HG02610 (cell line): ENCODE data around the gene NSUN4.
"Not testable (repeated sequence)": the region's sequence is repeated elsewhere in the genome, so short reads cannot be mapped to it uniquely, and the experiment has no call there.

Source experiments
- ATAC-seq: cut with Tn5 transposase; IDR thresholded peaks from one replicate; pipeline ENCODE4 v1.9.1; 2021; ENCODE audit warnings: mild to moderate bottlenecking, moderate library complexity; ENCODE audit not compliant: unreplicated experiment

NSUN4 gene

GRCh38 chr1:46340404-46341221 is at the start of gene NSUN4:
TSS of gene NSUN4 (plus strand) at chr1:46340807. CDS start at chr1:46340827, 20 bp downstream.
- ATAC-seq: peak; percentile 74

GRCh38 chr1:46295306-46295705 is 45.3 kb upstream of the NSUN4 start:
- ATAC-seq: no peak

DNA sequence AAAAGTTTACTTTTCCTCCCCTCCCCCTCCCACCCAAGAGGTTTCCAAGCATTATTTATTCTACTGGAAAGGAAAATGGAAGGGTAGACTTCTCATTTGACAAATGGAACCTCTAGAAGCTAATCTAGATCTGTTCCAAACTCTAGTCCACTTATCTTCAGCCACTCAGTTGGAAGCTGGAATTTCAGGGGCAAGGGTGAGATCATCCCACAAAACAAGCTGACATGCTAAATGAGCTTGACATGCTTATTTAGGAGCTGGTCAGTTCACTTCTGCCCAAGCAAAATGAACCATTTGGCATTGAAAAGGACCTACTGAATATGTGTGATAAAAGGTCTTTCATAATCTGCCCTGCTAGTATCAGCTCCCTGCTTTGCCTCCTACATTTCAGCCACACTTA is 42.2 kb upstream of the NSUN4 start:
- ATAC-seq: no peak

- no peak for ATAC-seq
Observed at GRCh38 chr1:46300673-46301405, 39.8 kb upstream of the NSUN4 start.

DNA sequence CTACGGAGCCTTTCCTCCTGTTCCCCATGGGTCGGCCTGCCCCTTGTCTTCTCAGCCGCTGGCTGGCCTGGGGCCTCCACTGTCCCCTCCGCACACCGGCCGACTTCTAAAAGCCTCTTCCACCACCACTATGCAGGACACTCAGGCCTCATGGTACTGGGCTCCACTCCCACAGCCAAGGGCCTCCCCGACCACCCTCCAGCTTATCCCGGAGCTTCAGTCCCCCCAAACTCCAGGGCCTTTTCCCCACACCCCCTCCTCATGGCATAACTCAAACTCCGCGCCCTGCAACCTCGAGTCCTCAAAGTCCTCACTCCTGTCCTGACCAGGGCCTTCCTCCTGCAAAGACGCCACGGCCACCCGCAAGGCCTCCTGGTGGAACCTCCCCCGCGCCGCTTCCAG is 39.2 kb upstream of the NSUN4 start:
- ATAC-seq: no peak

DNA sequence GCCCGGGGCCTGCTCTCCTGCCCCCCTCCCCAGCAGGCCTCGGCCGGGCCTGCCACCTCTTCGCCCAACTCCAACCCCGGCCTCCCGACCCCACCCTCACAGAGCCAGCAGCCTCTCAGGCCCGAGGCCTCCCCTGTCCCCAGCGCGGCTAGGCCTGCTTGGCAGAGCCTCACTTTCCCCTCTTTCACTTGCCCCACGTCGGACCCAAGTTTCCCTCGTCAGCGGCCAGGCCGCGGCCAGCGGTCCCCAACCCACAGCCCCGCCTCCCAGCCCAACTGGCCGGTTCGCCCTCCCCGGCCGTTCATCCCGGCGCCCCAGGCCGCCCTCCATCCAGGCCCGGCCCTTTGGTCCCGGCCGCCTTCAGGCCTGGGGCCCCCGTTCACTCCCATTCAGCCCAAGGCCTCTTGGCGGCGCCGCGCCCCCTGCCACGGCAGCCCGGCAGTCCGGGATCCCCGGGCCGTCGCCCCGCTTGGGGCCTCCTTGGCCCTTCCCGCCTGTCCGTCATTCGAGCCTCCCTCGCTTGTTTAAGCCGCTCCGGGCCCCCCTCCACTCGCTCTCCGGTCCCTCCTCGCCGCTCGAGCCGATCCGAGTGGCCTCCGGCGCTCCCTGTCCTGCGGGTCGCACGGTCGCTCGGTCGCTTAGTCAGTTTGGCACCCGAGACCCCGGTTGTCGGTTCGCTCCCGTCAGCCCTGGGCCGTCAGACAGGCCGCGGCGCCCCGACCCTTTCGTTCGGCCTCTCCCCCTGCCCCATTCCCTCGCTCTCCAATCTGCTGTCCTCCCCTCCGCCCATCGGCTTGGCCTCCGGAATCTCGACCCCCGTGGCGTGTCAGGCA is 38.6 kb upstream of the NSUN4 start:
- peak; percentile 31 for ATAC-seq

GRCh38 chr1:46302641-46303037 is 38.0 kb upstream of the NSUN4 start:
- peak; percentile 3 for ATAC-seq

DNA sequence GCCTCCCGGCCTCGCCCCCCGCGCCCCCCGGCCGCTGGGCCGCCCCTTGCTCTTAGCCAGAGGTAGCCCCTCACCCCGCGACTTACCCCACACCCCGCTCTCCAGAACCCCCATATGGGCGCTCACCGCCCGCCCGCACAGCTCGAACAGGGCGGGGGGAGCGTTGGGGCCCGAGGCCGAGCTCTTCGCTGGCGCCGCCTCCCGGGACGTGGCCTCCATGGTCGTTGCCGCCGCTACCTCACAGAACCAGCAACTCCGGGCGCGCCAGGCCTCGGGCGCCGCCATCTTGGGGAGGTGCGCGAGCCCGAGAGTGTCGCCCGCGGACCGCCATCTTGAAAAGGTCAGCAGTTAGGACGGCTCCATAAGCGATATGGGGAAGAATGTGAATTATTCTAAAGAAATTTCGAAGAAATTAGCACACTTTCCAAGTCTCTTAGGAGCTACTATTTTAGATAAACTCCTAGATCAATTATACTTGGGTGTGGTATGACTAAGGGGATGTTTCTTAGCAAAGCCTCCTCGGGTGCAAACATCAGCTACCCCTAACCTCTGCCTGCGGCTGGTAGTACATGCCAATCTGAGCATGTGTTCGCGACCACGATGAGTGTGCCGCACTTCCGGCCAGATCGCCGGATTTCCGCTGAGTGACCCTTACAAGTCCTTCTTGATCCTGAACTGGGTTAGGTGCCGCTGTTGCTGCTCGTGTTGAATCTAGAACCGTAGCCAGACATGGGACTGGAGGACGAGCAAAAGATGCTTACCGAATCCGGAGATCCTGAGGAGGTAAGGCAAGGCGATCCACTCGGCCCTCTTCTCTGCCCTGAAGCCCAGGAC is 37.4 kb upstream of the NSUN4 start, which contains the start of the genes LRRC41 and UQCRH:
Gene LRRC41, minus strand, starts transcription at position 579 of the 834 bp plus-strand sequence. Its CDS starts 294 bp downstream, at position 285.
Gene UQCRH, plus strand, starts transcription at position 661 of the 834 bp plus-strand sequence. Its CDS starts 69 bp downstream, at position 730.
- peak; percentile 87 for ATAC-seq

- no peak for ATAC-seq
Observed at GRCh38 chr1:46303872-46304326, 36.7 kb upstream of the NSUN4 start.

DNA sequence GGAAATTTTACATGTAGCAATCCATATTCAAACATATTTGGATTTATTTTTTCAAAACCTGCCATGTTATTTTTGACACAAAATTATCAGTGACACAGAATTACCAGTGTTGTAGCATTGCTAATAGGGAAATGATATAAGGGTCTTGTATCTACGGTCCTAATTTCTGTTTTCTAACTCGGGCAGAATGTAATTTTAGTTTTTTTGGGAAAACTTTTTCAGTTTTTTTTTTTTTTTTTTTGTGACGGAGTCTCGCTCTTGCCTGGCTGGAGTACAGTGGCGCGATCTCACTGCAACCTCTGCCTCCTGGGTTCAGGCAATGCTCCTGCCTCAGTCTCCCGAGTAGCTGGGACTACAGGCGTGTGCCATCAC is 34.5 kb upstream of the NSUN4 start:
- no peak for ATAC-seq

- no peak for ATAC-seq
Observed at GRCh38 chr1:46309401-46310159, 31.0 kb upstream of the NSUN4 start.

- no peak for ATAC-seq
Observed at GRCh38 chr1:46310321-46310720, 30.3 kb upstream of the NSUN4 start.

- no peak for ATAC-seq
Observed at GRCh38 chr1:46315669-46316403, 24.8 kb upstream of the NSUN4 start.

GRCh38 chr1:46317323-46317722 is 23.3 kb upstream of the NSUN4 start:
- ATAC-seq: no peak

DNA sequence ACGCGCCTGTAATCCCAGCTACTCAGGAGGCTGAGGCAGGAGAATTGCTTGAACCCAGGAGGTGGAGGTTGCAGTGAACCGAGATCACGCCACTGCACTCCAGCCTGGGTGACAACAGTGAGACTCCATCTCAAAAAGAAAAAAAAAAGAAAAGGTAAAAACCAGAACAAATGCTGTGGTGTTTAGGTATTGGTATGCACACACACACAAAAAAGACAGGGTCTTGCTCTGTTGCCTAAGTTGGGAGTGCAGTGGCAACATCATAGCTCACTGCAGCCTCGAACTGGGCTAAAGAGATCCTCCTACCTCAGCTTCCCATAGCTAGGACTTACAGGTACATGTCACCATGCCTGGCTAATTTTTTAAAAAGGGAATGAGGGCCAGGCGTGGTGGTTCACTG is 21.3 kb upstream of the NSUN4 start:
- ATAC-seq: not testable (repeated sequence)

DNA sequence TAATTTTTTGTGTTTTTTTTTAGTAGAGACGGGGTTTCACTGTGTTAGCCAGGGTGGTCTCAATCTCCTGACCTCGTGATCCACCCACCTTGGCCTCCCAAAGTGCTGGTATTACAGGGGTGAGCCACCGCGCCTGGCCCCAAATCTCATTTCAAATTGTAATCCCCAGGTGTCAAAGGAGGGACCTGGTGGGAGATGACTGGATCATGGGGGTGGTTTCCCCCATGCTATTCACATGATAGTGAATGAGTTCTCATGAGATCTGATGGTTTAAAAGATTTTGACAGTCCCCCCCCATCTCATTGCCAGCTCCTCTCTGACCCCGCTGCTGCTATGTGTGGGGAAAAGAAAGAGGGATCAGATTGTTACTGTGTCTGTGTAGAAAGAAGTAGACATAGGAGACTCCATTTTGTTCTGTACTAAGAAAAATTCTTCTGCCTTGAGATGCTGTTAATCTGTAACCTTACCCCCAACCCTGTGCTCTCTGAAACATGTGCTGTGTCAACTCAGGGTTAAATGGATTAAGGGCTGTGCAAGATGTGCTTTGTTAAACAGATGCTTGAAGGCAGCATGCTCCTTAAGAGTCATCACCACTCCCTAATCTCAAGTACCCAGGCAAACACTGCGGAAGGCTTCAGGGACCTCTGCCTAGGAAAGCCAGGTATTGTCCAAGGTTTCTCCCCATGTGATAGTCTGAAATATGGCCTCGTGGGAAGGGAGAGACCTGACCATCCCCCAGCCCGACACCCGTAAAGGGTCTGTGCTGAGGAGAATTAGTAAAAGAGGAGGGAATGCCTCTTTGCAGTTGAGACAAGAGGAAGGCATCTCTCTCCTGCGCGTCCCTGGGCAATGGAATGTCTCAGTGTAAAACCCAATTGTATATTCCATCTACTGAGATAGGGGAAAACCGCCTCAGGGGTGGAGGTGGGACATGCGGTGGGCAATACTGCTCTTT is 20.4 kb upstream of the NSUN4 start:
- ATAC-seq: not testable (repeated sequence)

- not testable (repeated sequence) for ATAC-seq
Observed at GRCh38 chr1:46322191-46322590, 18.4 kb upstream of the NSUN4 start.
